Lower leg skin (tissue), 4 donors: Measurements from ENCODE around the gene METTL26. TPM values are rescaled to one million over a fixed set of nuclear protein-coding genes. Genes with fewer than 3 reads are reported as not detected.
A peak's percentile ranks its signal among the peaks of the same experiment; 100 is the strongest.

Experiments used
- DNase-seq, 2 donors: peaks; one replicate each; pipeline ENCODE4 v3.0.0-alpha.2; 2019; ENCODE audit warnings: low spot score in 2 of 2
- H3K4me3 ChIP-seq: fragments of 200-600 bp; sonication (generic); 2 replicates; pipeline ENCODE4 v1.5.1; 2017; ENCODE audit warnings: mild to moderate bottlenecking, low read depth; ENCODE audit not compliant: poor library complexity, severe bottlenecking
- POLR2A ChIP-seq, 2 donors: fragments of 450-650 bp; IDR thresholded peaks; one replicate each; pipeline ENCODE4 v1.6.1; 2016 to 2017; ENCODE audit warnings: antibody characterized with exemption in 2 of 2, mild to moderate bottlenecking in 1 of 2, moderate library complexity in 1 of 2
- WGBS, 2 donors: methylation state at CpG; one replicate each; pipeline ENCODE4 v1.1.5; 2018; 5-methylcytosine and 5-hydroxymethylcytosine counted together
- intact Hi-C: fragments of 100-400 bp; cut with DNase I; formaldehyde crosslinking; loops from one replicate; pipeline ENCODE4 v1.15.0; 2023; ENCODE audit warnings: low total_unique reads
- total RNA-seq, 4 donors: library from RNA; depleted of rRNA; stranded (reverse); fragments of >200 nt; gene quantifications; one replicate each; pipeline ENCODE4 v1.1.0, GENCODE V29; 2016
- TF ChIP-seq, protein P1 (sequence below), 3 donors: fragments of 450-650 bp; IDR thresholded peaks; one replicate each; pipeline ENCODE4 v1.5.1; 2016; ENCODE audit warnings: antibody characterized with exemption in 3 of 3, mild to moderate bottlenecking in 3 of 3, moderate library complexity in 2 of 3

The METTL26 gene
- total RNA-seq, 4 donors from 2014 or later: 108 to 161 (median 111) TPM

DNA sequence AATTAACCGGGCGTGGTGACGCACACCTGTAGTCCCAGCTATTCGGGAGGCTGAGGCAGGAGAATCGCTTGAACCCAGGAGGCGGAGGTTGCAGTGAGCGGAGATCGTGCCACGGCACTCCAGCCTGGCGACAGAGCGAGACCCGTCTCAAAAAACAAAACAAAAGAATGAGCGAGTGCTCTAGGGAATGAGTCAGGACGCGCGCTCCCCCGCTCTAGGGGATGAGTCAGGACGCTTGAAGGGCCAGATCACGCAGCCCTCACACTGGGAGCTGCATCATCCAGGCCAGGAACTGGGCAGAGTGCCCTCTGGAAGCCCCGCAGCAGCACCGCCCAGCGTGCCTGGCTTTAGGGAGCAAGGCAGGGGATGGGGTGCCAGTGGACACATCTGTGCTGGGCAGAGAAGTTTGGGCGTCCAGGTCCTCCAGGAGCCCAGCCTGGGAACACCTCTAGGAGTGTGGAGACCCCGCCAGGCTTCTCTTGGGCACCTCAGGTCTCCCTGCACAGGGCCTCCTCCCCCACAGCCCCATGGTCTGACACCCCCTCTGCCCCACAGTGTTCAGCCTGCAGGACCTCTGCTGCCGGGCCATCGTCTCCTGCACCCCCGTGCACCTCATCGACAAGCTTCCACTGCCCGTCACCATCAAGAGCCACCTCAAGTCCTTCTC lies 9.2 kb downstream of the METTL26 start:
- DNase-seq: peak in 1 of 2 donors; percentile 90
- TF ChIP-seq, protein P1, sequence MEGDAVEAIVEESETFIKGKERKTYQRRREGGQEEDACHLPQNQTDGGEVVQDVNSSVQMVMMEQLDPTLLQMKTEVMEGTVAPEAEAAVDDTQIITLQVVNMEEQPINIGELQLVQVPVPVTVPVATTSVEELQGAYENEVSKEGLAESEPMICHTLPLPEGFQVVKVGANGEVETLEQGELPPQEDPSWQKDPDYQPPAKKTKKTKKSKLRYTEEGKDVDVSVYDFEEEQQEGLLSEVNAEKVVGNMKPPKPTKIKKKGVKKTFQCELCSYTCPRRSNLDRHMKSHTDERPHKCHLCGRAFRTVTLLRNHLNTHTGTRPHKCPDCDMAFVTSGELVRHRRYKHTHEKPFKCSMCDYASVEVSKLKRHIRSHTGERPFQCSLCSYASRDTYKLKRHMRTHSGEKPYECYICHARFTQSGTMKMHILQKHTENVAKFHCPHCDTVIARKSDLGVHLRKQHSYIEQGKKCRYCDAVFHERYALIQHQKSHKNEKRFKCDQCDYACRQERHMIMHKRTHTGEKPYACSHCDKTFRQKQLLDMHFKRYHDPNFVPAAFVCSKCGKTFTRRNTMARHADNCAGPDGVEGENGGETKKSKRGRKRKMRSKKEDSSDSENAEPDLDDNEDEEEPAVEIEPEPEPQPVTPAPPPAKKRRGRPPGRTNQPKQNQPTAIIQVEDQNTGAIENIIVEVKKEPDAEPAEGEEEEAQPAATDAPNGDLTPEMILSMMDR (IDR thresholded peaks at IDR 0.05): no peak
- TF ChIP-seq POLR2A (IDR thresholded peaks at IDR 0.05): no peak
- WGBS, 2 donors: 77 to 79% methylated on average over 29 of the region's 29 CpGs
- H3K4me3 ChIP-seq: no peak overlapping the region
- intact Hi-C loops: no loop called here

DNA sequence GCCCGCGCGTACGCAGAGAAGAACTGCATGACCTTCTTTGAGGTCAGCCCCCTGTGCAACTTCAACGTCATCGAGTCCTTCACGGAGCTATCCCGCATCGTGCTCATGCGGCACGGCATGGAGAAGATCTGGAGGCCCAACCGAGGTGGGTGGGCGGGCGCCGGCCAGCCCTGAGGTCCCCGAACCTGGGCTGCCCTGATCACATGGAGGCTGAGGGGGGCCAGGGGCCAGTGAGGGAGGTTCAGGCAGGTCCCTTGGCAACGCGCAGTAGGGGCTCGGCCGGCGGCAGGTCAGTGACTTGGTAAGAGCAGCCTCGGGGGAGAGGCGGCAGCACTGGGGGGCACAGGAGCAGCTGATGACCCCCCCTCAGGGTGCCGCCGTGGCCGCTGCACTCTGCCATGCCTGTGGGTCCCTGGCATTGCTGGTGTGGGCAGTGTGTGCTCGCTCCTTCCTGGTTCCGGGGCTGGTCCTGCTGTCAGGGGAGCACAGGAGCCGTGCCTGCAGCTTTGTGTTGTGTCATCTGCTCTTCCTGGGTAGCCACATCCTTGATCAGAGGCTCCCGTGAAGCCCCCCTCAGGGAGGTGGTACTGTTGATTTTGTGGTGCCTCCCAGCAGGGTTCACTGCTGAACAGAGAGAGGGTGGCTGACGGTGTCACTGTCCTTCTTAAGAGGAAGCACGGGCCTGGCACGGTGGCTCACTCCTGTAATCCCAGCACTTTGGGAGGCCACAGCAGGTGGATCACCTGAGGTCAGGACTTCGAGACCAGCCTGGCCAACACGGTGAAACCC lies 9.9 kb downstream of the METTL26 start:
- intact Hi-C loops: no loop called here
- 92 to 97% methylated on average over 29 to 35 of the region's 35 CpGs for WGBS, 2 donors
- TF ChIP-seq, protein P1 (IDR thresholded peaks at IDR 0.05): no peak
- TF ChIP-seq POLR2A (IDR thresholded peaks at IDR 0.05): no peak
- DNase-seq: no peak
- no peak overlapping the region for H3K4me3 ChIP-seq

DNA sequence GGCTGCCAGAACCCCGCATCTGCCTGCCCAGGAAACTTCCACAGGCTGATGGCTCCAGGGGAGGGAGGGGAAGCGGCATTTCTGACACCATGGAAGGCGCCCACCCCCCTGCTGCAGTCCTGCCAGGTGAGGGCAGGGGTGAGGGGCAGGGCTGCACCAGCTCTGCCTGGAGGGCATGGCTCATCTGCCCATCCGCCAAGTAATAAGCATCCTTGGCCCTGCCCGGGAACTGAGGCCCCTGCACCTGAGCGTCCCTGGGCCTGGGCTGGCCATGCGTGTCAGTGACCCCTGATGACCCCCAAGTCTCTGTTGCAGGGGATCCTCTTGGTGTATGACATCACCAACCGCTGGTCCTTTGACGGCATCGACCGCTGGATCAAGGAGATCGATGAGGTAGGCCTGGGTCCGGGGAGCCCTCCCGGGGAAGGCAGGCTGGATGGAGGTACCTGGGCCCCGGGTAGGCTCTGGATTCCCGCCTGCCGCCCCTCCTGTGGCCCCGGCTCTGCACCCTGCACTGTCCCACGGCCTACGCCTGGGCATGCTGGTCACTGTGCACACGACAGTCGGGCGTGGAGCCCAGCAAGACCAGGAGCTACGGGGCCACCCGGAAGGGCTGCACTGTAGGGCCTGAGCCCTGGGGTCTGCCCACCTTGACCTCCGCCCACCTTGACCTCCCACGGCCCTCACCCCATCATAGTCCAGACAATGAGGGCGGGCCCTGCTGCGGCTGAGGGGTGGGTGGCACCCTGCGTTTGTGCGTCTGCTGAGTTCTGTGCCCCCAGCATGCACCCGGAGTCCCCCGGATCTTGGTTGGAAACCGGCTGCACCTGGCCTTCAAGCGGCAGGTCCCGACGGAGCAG lies 10.8 kb downstream of the METTL26 start:
- intact Hi-C loops: no loop called here
- DNase-seq: no peak
- TF ChIP-seq, protein P1 (IDR thresholded peaks at IDR 0.05): no peak
- TF ChIP-seq POLR2A (IDR thresholded peaks at IDR 0.05): no peak
- no peak overlapping the region for H3K4me3 ChIP-seq
- 91 to 93% methylated on average over 32 of the region's 37 CpGs for WGBS, 2 donors

DNA sequence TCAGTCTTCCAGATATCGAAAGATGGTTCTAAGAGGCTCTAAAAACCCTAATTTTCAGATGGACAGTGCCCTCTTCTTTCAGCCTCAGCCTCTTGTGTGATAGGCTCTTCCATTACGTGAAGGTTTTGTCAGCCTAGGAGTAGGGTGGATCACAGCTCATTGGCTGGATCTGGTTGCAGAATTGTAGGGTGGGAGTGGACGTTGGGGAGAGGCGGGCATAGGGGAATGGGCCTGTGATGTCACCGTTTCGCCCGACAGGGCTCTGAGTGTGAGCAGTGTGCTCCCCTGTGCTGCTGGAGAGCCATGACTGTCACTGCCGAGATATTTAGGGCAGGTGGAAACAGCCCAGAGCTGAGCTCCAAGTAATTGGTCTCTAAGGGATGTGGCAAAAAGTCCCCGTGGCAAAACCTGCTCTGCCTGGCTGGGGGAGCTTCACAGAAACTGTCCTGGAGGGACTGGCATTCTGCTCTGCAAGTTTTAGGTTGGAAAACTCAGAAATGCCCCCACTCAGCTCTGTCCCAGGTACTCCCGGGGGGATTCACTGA lies 11.5 kb downstream of the METTL26 start:
- intact Hi-C loops: no loop called here
- WGBS, 2 donors: 76 to 82% methylated on average over 10 of the region's 10 CpGs

DNA sequence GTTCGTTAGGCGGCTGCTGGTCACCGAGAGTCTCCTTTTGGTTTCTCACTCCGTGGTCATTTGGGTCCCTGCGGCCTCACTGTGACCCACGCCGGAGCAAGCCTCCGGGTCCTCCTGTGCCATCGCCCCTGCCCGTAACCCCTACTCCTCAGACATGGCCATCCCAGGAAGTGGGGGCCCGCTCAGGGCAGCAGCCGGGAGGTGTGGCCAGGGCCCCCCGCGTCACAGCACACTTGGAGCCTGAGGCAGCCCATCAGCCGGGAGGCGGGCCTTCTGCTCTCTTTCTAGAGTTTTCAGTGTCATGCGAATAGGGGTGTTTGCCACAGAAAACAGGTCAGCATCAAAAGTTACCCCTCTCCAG lies 13.2 kb downstream of the METTL26 start:
- DNase-seq: no peak
- no peak overlapping the region for H3K4me3 ChIP-seq
- intact Hi-C loops: no loop called here
- TF ChIP-seq POLR2A (IDR thresholded peaks at IDR 0.05): no peak
- TF ChIP-seq, protein P1 (IDR thresholded peaks at IDR 0.05): no peak
- 83 to 88% methylated on average over 17 of the region's 17 CpGs for WGBS, 2 donors

More for the DNA sequence above, 11.5 kb downstream of the METTL26 start:
- TF ChIP-seq POLR2A (IDR thresholded peaks at IDR 0.05): no peak
- TF ChIP-seq, protein P1 (IDR thresholded peaks at IDR 0.05): no peak
- H3K4me3 ChIP-seq: no peak overlapping the region
- no peak for DNase-seq
